HL-60 (cell line): ENCODE results near the gene CNDP1.

Experiments
- TF ChIP-seq, protein P1 (sequence below): IDR thresholded peaks from 2 replicates; pipeline ENCODE4 v1.6.1; 2012; ENCODE audit warnings: low read depth; ENCODE audit not compliant: insufficient replicate concordance
- TF ChIP-seq, protein P2 (sequence below): IDR thresholded peaks from one replicate; pipeline ENCODE4 v1.5.1; 2011; ENCODE audit warnings: low read length, control low read depth, inconsistent platforms; ENCODE audit not compliant: insufficient read depth

DNA sequence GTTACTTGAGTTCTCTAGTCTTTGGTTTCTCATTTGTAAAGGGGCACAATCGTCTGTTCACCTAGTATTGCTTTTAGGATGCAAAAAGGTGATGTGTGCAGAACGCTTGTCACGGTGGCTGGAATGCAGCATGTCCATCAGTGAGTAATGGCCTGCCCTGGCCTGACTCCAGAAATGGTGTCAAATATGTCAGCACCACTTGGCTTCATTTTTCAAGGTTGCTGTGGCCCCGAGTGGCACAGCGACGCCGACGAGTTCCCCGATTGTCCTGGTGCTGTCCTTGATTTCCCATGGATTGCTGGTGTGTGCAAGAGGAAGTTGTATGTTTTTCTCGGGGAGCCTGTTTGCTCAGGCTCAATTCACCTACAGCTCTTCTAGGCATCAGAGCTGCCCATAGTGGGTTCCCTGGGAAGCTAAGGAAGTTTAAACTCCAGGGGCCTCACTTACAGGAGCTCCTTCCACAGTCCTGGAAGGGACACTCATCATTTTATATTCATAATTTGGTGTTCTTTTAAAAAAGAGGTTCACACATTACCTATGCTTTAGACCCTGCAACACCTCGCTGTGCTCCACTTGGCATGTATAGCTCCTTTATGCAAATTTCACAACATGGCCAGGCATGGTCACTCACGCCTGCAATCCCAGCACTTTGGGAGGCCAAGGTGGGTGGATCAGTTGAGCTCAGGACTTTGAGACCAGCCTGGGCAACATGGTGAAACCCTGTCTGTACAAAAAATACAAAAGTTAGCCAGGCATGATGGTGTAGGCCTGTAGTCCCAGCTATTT is 37.8 kb downstream of the CNDP1 start:
- TF ChIP-seq, protein P1, sequence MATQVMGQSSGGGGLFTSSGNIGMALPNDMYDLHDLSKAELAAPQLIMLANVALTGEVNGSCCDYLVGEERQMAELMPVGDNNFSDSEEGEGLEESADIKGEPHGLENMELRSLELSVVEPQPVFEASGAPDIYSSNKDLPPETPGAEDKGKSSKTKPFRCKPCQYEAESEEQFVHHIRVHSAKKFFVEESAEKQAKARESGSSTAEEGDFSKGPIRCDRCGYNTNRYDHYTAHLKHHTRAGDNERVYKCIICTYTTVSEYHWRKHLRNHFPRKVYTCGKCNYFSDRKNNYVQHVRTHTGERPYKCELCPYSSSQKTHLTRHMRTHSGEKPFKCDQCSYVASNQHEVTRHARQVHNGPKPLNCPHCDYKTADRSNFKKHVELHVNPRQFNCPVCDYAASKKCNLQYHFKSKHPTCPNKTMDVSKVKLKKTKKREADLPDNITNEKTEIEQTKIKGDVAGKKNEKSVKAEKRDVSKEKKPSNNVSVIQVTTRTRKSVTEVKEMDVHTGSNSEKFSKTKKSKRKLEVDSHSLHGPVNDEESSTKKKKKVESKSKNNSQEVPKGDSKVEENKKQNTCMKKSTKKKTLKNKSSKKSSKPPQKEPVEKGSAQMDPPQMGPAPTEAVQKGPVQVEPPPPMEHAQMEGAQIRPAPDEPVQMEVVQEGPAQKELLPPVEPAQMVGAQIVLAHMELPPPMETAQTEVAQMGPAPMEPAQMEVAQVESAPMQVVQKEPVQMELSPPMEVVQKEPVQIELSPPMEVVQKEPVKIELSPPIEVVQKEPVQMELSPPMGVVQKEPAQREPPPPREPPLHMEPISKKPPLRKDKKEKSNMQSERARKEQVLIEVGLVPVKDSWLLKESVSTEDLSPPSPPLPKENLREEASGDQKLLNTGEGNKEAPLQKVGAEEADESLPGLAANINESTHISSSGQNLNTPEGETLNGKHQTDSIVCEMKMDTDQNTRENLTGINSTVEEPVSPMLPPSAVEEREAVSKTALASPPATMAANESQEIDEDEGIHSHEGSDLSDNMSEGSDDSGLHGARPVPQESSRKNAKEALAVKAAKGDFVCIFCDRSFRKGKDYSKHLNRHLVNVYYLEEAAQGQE, result no peak
- TF ChIP-seq, protein P2, sequence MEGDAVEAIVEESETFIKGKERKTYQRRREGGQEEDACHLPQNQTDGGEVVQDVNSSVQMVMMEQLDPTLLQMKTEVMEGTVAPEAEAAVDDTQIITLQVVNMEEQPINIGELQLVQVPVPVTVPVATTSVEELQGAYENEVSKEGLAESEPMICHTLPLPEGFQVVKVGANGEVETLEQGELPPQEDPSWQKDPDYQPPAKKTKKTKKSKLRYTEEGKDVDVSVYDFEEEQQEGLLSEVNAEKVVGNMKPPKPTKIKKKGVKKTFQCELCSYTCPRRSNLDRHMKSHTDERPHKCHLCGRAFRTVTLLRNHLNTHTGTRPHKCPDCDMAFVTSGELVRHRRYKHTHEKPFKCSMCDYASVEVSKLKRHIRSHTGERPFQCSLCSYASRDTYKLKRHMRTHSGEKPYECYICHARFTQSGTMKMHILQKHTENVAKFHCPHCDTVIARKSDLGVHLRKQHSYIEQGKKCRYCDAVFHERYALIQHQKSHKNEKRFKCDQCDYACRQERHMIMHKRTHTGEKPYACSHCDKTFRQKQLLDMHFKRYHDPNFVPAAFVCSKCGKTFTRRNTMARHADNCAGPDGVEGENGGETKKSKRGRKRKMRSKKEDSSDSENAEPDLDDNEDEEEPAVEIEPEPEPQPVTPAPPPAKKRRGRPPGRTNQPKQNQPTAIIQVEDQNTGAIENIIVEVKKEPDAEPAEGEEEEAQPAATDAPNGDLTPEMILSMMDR, result no peak
